Activated CD8-positive, alpha-beta memory T cell treated with anti-CD3 and anti-CD28 coated beads, Interleukin-2, amount 50 U/mL, for 24 hours (primary cell): ENCODE measurements around the gene PPP4R4.
"Not testable (repeated sequence)": the region's sequence is repeated elsewhere in the genome, so short reads cannot be mapped to it uniquely, and the experiment has no call there.

ENCODE experiments used
- DNase-seq: peaks from one replicate; pipeline ENCODE4 v3.0.0-alpha.2; 2020; ENCODE audit errors: extremely low read depth

Gene PPP4R4

GRCh38 chr14:94145902-94146527 lies 28.1 kb upstream of the PPP4R4 start:
- DNase-seq = no peak

- no peak for DNase-seq
Measured at GRCh38 chr14:94152676-94153075, 21.4 kb upstream of the PPP4R4 start.

GRCh38 chr14:94153750-94154342 lies 20.3 kb upstream of the PPP4R4 start:
- no peak for DNase-seq

- DNase-seq = not testable (repeated sequence)
Measured at GRCh38 chr14:94156143-94156542, 18.0 kb upstream of the PPP4R4 start.

DNA sequence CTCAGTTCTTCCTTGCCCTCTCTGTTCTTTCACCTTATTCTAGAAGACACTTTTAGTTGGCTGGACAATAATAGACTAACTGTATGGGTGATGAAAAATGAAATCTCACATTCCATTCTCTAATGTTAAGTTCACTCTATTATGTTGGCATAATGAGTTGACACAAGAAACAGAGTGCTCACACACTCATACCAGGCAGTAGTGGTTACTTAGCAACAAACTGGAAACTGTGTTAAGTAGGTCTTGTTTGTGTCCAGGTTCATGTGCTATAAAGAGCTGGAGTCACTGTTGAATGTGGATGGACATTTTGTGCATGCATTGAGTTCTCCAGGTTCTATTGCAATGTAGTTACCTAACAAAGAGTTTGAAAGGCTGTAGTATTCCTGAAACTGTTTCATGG lies 16.9 kb upstream of the PPP4R4 start:
- no peak for DNase-seq

GRCh38 chr14:94158239-94158883 lies 15.8 kb upstream of the PPP4R4 start:
- DNase-seq = no peak

GRCh38 chr14:94161058-94161457 lies 13.1 kb upstream of the PPP4R4 start:
- no peak for DNase-seq

DNA sequence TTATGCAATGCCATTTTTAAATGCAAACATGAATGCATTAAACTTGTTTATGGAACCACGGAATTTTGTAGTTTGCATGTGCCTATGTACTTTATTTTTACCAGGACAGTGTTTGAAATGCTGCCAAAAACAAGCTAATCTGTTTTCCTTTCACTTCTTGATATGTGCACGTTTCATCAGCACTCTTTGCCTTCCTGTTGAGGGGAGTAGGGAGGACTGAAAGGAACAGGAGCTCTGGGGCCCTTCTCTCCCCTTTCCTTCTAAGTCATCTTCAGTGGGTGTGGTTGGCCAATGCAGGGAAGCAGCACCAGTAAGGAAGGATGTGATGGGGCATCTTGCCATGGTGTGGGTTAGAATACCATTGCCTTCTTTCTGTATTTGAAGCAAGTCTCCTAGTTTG lies 12.1 kb upstream of the PPP4R4 start:
- DNase-seq = no peak

DNA sequence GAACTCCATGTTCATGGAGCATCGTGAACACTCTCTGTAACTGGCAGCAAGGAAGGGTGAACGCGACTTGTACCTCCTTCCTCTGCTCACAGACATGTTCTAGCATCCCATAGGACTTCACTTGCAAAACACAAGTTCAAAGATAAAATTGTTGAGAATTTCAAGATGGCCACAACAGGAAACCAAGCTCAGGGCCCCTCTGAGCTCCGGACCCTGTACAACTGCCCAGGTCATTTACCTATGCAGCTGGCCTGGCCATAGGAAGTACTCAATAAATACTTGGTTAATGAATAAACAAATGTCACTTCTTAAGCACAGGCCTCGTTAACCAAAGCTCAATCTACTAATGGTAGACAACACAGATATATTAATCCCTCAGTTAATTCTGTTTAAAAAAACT lies 11.7 kb upstream of the PPP4R4 start:
- DNase-seq = no peak

GRCh38 chr14:94163796-94164195 lies 10.3 kb upstream of the PPP4R4 start:
- no peak for DNase-seq

- DNase-seq = no peak
Measured at GRCh38 chr14:94164685-94165431, 9.3 kb upstream of the PPP4R4 start.

DNA sequence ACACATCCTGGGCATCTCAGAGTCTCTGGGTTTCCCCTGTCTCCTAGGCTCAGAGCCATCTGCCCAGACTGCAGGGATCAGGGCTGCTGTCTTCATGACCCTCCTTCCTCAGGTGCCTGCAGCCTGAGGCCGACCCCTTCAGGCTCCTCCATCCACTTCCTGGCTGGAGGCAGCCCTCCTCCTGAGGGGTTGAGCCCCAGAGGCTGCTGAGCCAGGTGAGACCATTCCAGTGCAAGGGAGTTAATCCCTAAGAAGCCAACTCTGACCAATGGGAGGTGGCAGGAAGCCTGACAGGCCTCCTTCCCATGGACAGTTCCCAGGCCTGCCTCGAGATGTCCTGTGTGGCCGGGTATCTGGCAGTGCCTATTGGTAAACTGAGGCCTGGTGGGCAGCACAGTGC lies 8.4 kb upstream of the PPP4R4 start:
- no peak for DNase-seq

DNA sequence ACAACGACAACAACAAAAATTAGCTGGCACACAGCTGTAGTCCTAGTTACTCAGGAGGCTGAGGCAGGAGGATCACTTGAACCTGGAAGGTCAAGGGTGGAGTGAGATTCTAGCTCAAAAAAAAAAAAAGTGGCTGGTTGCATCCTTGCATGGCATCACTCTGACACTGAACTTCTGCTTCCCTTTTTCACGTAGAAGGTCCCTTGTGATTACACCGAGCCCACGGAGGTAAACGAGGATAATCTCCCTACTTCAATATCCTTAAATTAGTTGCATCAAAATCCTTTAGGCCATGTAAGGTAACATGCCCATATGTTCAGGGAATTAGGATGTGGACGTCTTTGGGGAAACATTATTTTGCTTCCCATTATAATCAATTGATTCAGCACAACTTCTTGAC lies 4.0 kb upstream of the PPP4R4 start:
- DNase-seq = no peak

DNA sequence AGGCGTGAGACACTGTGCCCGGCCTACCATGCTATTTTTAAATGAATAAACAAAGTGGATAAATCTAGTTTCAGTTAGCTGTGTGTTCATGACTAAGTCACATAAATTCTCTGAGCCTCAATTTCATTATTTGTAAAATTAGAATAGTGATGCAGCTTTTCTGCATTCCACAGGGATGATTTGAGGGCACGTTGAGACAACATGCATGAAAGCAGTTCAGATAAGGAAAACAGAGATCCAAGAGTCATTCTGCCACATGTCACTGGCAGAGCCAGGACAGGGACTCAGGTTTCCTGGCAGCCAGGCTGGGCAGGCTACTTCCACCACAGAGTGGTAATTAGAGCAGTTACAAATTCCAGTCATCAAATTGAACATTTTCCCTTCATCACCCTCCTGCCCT lies 2.9 kb upstream of the PPP4R4 start:
- no peak for DNase-seq

DNA sequence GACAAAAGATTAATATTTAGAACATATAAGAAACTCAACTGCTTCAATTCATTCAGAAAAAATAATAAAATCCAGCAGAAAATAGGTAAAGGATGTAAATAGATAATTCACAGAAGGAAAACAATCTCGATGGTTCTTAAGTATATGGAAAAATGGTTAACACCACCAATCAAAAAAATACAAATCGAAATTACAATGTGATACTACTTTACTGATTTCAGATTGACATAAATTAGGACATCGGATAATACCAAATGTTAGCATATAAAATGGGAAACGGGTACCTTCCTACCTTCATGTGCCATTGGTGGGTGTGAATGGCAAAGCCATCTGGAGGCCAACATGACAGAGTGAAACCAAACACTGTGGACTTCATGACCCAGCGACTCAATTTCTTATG lies 1.6 kb upstream of the PPP4R4 start:
- no peak for DNase-seq

DNA sequence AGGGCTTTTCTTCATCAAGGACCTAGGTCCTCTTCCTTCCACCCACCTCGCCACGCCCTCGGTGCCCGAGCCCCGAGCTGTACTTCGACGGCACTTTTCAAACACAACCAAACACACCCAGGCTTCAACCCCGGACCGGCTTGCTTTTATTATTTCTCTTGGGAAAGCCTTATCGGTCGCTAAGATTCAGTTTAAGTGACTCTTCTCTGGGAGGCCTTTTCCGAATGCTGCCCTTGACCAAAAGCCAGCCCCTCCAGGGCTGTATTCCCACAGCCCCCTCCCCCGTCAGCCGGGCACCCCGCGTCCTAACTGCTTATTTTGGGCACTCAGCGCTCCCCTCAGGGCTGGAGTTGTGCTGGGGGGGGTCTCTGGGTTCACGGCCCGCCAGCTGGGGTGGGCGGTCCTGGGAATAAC lies 644 bp upstream of the PPP4R4 start:
- no peak for DNase-seq

- no peak for DNase-seq
Measured at GRCh38 chr14:94174604-94175010, 485 bp downstream of the PPP4R4 start.

- no peak for DNase-seq
Measured at GRCh38 chr14:94175011-94175745, 1.1 kb downstream of the PPP4R4 start.

GRCh38 chr14:94175747-94176146 lies 1.6 kb downstream of the PPP4R4 start:
- DNase-seq = no peak

DNA sequence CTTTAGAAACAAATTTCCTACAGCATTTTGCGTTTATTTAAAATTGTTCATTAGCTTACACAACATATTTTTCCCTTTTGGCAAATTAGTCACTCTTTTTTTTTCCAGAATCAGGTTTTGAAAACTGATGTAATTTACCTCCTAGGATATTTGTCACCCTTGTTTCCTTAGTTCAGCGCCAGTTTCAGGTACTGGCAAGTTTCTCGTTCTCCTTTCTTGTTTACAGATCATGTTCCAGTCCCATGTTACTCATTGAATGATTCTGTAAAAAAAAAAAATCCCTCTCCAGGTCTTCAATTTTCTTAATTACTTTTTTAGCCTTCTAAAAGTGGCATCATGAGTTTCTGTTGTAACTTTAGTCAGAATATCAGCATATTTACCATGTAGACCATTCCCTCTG lies 2.7 kb downstream of the PPP4R4 start:
- DNase-seq = no peak

DNA sequence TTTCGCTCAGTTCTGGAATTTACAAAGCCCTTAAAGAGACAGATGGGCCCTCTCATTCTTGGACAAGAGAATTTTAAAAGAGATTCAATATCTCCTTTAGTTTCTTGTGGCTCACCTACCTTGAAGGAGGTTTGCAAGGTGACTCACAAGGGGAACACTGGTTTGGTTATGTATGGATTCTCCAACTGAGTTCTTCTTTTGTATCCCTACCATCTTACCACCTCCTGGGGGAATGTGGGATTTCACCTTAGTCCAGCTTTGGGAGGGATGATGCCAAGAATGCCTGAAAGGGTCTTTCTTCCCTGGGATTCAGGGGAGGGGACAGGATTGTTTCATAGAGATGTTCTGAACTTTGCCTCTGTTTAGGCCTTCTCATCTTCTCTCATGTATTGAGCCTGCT lies 3.7 kb downstream of the PPP4R4 start:
- DNase-seq = no peak

DNA sequence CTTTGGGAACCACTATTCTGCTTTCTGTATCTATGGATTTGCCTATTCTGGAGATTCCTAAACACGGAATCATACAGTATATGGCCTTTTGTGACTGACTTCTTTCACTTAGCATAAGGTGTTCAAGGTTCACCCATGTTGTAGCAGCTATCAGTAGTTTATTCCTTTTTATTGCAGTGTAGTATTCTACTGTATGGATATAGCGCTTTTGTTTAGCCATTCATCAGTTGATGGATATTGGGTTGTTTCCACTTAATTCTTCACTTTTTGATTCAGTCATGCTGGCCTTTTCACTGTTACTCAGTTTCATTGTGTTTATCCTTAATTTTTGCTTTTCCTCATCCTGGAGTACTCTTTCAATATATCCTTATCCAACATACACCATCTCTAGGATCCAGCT lies 5.1 kb downstream of the PPP4R4 start:
- DNase-seq = no peak
